Measurements from ENCODE around the gene SNCA.

The SNCA gene

DNA sequence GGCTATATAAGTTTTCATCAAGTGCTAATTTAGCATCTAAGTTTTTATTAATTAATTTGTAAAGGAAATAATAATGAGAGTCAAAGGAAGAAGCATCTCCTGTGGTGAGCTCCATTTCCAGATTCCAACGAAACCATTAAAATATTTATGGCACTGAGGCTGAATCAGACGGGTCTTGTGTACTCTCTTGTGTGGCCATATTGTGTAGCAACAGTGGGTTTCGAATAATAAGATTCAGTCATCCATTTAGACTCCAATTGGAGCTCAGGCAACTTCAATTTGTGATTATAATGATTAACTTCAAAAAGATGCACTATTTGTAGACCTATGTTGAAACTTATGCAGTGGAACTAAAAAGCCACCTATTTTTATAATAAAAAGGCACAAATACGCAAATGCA lies 82.4 kb downstream of the SNCA start:
- Histone ChIP-seq H3K4me1 (ENCODE audit: control insufficient read depth, low read length) (no peaks in the 10 kb centered on the region), H3F3A (ENCODE audit: control insufficient read depth, insufficient read depth) (no peaks in the 10 kb centered on the region), H3K79me2 (ENCODE audit: control insufficient read depth, low read length) (no peaks in the 10 kb centered on the region), H3K9me2 (replicated peaks; ENCODE audit: control insufficient read depth, low read length) (no peaks in the 10 kb centered on the region), H3K36me3 (ENCODE audit: control insufficient read depth, low read length) (no peaks in the 10 kb centered on the region), H3K4me2 (ENCODE audit: low read length) (no peak overlapping the region), H3K4me3 (ENCODE audit: low read length) (no peak overlapping the region), H3K9me3 (ENCODE audit: control insufficient read depth, insufficient read depth, low read length) (no peaks in the 10 kb centered on the region), H4K20me1 (ENCODE audit: control insufficient read depth, insufficient read depth, low read depth, low read length) (no peaks in the 10 kb centered on the region), H3K27me3 (ENCODE audit: control insufficient read depth, low read length) (no peaks in the 10 kb centered on the region), H3K27ac (ENCODE audit: low read depth, low read length) (no peak overlapping the region)
- no peak for TF ChIP-seq EZH2phosphoT487 (IDR thresholded peaks at IDR 0.05; ENCODE audit: borderline replicate concordance, low read length)
- no peak for TF ChIP-seq CTCF (IDR thresholded peaks at IDR 0.05; ENCODE audit: low read depth, low read length, poor library complexity, severe bottlenecking)

- H3K36me3 ChIP-seq (ENCODE audit: control insufficient read depth, low read length): no peaks in the 10 kb centered on the region
- no peak overlapping the region for H3K4me2 ChIP-seq (ENCODE audit: low read length)
- no peaks in the 10 kb centered on the region for H3K9me3 ChIP-seq (ENCODE audit: control insufficient read depth, insufficient read depth, low read length)
- H3K9me2 ChIP-seq (replicated peaks; ENCODE audit: control insufficient read depth, low read length): no peaks in the 10 kb centered on the region
- H3F3A ChIP-seq (ENCODE audit: control insufficient read depth, insufficient read depth): no peaks in the 10 kb centered on the region
- no peaks in the 10 kb centered on the region for H3K79me2 ChIP-seq (ENCODE audit: control insufficient read depth, low read length)
- H3K4me1 ChIP-seq (ENCODE audit: control insufficient read depth, low read length): no peaks in the 10 kb centered on the region
- H3K27ac ChIP-seq (ENCODE audit: low read depth, low read length): no peak overlapping the region
- no peak for TF ChIP-seq CTCF (IDR thresholded peaks at IDR 0.05; ENCODE audit: low read depth, low read length, poor library complexity, severe bottlenecking)
- TF ChIP-seq EZH2phosphoT487 (IDR thresholded peaks at IDR 0.05; ENCODE audit: borderline replicate concordance, low read length): no peak
- H3K27me3 ChIP-seq (ENCODE audit: control insufficient read depth, low read length): no peaks in the 10 kb centered on the region
- no peak overlapping the region for H3K4me3 ChIP-seq (ENCODE audit: low read length)
- no peaks in the 10 kb centered on the region for H4K20me1 ChIP-seq (ENCODE audit: control insufficient read depth, insufficient read depth, low read depth, low read length)
Measured at GRCh38 chr4:89753601-89754066, 83.3 kb downstream of the SNCA start.

GRCh38 chr4:89752932-89753598 lies 83.9 kb downstream of the SNCA start:
- Histone ChIP-seq H3K4me2 (ENCODE audit: low read length) (no peak overlapping the region), H3K4me1 (ENCODE audit: control insufficient read depth, low read length) (no peaks in the 10 kb centered on the region), H3K27me3 (ENCODE audit: control insufficient read depth, low read length) (no peaks in the 10 kb centered on the region), H3F3A (ENCODE audit: control insufficient read depth, insufficient read depth) (no peaks in the 10 kb centered on the region), H4K20me1 (ENCODE audit: control insufficient read depth, insufficient read depth, low read depth, low read length) (no peaks in the 10 kb centered on the region), H3K9me3 (ENCODE audit: control insufficient read depth, insufficient read depth, low read length) (no peaks in the 10 kb centered on the region), H3K9me2 (replicated peaks; ENCODE audit: control insufficient read depth, low read length) (no peaks in the 10 kb centered on the region), H3K4me3 (ENCODE audit: low read length) (no peak overlapping the region), H3K79me2 (ENCODE audit: control insufficient read depth, low read length) (no peaks in the 10 kb centered on the region), H3K36me3 (ENCODE audit: control insufficient read depth, low read length) (no peaks in the 10 kb centered on the region), H3K27ac (ENCODE audit: low read depth, low read length) (no peak overlapping the region)
- TF ChIP-seq CTCF (IDR thresholded peaks at IDR 0.05; ENCODE audit: low read depth, low read length, poor library complexity, severe bottlenecking) (no peak), EZH2phosphoT487 (IDR thresholded peaks at IDR 0.05; ENCODE audit: borderline replicate concordance, low read length) (no peak)
